Jurkat, Clone E6-1 (cell line): ENCODE data around the gene DNAJC5.
"Not testable (repeated sequence)": the region's sequence is repeated elsewhere in the genome, so short reads cannot be mapped to it uniquely, and the experiment has no call there.

ENCODE experiments used
- DNase-seq: peaks from one replicate; pipeline ENCODE4 v3.0.0-alpha.2; 2011; ENCODE audit warnings: low read depth, low spot score
- H3K4me3 ChIP-seq: 2 replicates; pipeline ENCODE4 v1.5.1; 2011; ENCODE audit warnings: mild to moderate bottlenecking, low read length, control low read depth, moderate library complexity

DNAJC5 gene

GRCh38 chr20:63960654-63961621 lies 66.0 kb downstream of the DNAJC5 start:
- H3K4me3 ChIP-seq, DNase-seq: not testable (repeated sequence)

DNA sequence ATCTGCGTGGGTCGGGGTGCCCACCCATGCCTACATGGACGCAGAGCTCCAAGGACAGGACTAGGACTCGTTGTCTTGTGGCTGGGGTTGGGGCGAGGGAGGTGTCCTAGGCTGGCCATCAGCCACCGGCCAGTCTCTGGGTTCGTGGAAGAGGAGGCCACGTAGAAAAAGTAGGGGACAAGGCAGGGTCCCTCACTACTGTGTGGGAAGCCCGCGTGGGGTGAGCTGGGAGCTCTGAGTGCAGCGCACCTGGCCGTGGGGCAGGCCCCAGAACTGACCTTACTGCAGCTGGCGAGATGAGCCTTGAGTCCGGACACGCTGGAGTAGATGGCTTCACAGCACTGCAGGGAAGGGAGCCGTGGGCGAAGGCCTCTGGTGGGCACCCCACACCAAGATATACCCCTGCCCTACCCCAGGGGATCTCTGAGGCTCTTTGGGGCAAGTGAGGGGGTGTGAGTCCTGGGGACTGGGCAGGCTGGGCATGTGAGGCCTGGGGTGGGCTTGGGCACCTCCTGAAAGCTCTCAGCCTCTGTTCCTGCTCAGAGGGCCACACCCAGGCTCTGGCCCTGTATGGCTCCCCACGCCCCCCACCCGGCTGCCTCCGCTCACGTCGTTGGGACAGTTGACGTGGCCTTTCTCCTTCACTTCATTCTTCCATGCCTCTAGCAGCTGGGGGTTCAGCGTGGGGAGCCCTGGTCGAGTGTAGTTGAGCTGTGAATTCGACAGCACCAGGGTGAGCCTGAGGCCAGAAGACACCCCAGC lies 66.9 kb downstream of the DNAJC5 start:
- no peak for DNase-seq
- no peak overlapping the region for H3K4me3 ChIP-seq

DNA sequence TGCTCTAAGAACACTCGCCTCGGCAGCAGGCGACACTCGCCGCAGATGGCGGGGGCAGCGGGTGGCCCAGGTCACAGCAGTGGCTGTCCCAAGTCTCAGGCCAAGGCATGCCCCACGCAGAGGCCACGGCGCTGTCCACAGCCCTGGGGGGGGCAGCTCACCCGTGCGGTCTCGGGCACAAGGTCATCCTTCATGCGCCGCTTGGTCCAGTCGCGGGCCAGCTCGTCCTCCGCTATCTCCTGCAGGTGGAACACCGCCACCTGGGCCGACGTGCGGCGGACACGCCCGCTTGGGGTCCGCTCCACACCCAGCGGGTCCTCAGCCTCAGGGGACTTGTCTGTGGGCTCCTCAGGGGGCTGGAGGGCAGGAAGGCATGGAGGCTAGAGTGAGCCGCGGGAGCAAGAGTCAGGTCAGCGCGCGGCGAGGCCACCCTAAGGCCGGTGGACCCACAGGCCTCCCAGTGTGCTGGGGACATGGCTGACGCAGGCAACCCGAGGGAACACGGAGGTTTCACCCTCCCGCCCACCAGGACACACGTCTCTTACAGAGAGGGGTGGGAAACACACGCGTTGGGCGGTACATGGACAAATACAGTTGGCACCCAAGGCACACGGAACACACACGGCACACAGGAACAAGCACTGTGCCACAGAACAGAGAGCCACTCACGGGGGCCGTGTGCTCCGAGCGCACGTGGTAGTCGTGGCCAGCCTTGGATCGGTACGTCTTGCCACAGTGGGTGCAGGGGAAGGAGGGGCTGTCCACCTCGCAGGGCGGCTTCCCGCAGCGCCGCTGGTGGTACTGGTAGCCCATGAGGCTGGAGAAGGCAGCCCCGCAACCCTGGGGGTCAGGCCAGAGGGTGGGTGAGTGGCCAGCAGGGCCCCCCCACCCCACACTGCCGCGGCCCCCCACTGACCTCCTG lies 67.8 kb downstream of the DNAJC5 start:
- no peak overlapping the region for H3K4me3 ChIP-seq
- DNase-seq = no peak

- DNase-seq = no peak
- H3K4me3 ChIP-seq = no peak overlapping the region
Observed at GRCh38 chr20:63963348-63963741, 68.4 kb downstream of the DNAJC5 start.

DNA sequence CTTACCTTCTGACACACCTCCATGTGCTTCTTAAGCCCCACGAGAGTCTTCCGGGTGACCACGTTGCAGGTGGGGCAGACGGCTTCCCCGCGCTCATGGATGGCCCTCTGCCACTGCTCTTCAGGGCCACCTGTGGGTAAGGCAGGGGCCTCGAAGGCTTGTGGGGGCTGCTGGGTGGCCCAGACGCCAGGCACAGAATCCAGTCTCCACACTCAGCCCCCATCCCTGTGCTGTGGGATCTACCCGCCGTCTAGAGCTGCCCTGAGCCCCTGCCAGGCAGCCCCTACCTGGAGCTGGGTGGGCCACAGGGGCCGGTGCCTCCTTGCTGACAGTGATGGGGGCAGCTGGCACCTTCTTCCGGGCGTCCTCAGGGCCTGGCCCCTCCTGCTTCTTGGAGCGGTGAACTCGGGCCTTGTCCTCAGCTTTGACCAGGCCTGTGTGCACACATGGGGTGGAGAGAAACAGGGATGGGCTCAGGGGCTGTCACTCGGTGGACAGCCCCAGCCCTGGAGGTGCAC lies 68.9 kb downstream of the DNAJC5 start:
- H3K4me3 ChIP-seq = no peak overlapping the region
- no peak for DNase-seq

GRCh38 chr20:63964412-63964811 lies 69.5 kb downstream of the DNAJC5 start:
- no peak for DNase-seq

DNA sequence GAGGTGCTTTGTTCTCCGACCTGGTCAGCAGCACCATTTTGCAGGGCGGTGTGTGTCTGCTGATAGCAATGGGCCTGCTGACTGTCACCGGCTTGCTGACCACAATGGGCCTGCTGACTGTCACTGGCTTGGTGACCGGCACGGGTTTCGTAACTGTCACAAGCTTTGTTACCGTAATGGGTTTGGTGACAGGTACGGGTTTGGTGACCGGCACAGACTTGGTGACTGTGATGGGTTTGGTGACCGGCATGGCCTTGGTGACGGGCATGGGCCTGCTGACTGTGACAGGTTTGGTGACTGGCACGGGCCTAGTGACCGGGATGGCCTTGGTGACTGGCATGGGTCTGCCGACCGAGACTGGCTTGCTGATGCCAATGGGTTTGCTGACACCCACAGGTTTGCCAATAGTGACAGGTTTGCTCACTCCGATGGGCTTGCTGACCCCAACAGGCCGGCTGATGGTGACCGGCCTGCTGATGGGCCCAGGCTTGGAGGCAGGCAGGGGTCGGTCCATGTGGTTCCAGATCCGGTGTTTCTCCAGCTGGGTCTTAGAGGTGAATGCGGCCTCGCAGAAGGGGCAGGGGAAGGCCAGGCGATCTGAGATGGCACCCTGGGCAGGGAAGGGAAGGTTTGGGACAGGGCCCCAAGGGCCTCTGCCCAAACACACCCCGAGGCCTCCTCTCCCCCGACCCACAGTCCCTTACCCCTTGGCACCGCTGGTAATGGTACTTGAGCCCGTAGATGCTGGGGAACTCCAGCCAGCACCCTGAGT lies 71.4 kb downstream of the DNAJC5 start:
- DNase-seq = no peak
- no peak overlapping the region for H3K4me3 ChIP-seq

More at GRCh38 chr20:63964412-63964811, 69.5 kb downstream of the DNAJC5 start:
- no peak overlapping the region for H3K4me3 ChIP-seq

- DNase-seq = no peak
- H3K4me3 ChIP-seq = no peak overlapping the region
Observed at GRCh38 chr20:63966944-63967322, 72.0 kb downstream of the DNAJC5 start.

DNA sequence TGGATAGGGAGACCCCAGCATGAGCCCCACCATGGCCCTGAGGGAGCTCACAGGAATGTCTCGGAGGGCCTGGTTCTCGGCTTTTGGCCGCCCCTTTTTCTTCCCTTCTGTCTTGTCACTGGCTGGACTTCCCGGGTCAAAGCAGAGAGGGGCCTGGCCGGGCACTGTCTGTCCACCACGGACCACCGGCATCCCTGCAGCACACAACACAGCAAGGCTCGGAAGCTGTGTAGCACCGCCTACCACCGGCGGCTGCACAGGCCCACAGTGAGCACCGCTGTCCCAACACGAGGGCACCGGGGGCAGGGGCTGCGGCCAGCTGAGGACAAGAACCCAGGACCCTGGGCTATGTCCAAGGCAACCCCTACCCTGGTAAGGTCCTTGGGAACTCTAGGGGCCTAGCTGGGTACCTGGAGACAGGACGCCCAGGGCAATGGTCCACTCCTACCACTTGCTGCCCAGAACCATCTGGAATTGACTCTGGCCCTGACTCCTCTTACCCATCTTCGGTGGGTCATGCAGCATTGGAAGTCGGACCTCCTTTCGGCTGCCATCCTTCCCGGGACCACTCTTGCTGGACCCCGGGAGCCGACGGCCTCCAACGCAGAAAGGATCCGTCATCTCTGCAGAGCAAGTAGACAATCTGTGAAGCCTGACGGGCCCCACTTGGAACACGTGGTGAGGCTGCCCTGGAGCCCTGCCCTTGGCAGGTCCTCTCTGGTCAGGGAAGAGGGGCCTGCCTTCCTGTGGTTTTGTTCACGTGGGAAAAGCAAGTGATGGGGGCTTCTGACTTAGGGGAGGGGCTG lies 72.6 kb downstream of the DNAJC5 start:
- peak overlapping the region; percentile 86; the same call in 1 of the 2 replicates for H3K4me3 ChIP-seq
- DNase-seq = no peak

DNA sequence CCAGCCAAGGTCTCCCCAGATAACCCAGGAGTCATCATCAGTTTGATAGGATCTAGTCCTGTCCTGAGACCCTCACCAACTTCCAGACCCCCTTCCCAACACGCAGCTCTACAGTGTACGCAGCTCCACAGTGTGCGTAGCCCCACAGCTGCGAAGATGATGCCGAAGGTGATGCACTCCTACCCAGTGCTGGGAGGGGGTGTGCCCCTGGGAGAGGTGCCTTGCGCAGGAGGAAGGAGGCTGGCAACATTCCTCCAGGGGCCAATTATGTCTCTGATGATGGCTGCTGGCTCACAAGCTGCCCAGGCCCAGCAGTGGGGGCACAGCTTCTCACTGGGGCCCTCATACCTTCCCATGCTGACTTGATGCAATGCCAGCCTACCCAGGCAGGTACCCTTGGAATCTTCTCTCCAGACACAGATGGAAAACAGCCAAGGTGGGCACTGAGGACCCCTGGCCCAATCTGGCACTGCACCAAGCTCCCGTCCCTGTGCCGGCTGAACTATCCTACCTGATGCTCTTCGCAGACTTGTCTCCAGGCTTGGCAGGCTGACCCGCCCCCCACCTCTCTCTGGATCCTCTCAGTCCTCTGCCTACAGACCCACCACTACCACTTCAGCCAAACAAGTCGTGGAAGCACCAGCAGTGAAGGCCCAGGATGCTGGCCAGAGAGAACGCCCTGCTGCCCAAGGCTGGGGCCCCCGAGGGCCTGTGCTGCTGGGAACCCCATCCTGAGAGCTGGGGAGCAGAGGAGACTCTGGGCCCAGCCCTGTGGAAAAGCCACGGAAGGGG lies 73.4 kb downstream of the DNAJC5 start:
- DNase-seq = no peak
- H3K4me3 ChIP-seq = peak overlapping the region; percentile 86

GRCh38 chr20:63968928-63969760 lies 74.2 kb downstream of the DNAJC5 start:
- peak overlapping the region; percentile 86 for H3K4me3 ChIP-seq
- DNase-seq = no peak

DNA sequence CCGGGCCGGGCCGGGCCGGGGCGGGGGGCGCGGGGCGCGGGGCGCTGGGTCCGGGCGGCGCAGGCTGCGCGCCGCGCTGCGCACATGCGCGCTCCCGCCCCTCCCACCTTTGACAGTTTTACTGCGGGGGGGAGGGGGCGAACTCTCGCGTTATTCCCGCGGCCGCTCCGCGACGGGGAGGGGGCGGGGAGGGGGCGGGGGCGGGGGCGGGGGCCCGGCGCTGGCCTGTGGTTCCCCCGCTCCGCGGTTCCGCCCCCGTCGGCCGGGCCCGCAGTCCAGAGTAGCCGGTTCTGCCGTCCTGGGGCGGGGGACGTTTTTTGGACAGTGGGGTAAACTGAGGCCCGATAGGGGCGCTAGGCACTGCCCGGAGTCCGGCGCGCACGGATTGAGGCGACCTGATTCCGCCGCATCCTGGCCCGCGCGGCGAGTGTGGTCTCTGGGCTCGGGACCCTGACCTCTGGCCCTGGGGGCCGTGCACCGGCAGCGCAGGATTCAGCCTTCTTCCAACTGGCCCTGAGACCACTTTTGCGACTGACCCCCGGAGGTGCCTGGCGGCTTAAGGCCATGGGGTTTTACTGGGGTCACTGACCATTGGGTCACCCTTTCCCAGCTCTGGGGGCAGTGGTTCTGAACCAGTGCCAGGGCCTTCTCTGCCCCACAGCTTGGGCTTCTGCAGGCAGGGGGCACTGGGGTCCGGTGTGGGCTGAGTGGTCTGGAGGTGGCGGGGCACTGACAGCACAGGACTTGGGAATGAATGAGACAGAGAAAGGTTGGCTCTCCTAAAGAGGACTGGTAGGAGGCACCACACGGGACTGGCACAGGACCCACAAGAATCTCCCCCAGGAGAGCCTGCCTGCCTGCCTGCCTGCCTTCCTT lies 75.2 kb downstream of the DNAJC5 start, which contains the start of gene ZNF512B:
ZNF512B (minus strand) TSS at position 93 of the 876 bp plus-strand sequence. CDS start 1,980 bp downstream, outside the sequence.
- peak; percentile 64 for DNase-seq
- peak within 1 kb of the TSS; percentile 86 for H3K4me3 ChIP-seq

DNA sequence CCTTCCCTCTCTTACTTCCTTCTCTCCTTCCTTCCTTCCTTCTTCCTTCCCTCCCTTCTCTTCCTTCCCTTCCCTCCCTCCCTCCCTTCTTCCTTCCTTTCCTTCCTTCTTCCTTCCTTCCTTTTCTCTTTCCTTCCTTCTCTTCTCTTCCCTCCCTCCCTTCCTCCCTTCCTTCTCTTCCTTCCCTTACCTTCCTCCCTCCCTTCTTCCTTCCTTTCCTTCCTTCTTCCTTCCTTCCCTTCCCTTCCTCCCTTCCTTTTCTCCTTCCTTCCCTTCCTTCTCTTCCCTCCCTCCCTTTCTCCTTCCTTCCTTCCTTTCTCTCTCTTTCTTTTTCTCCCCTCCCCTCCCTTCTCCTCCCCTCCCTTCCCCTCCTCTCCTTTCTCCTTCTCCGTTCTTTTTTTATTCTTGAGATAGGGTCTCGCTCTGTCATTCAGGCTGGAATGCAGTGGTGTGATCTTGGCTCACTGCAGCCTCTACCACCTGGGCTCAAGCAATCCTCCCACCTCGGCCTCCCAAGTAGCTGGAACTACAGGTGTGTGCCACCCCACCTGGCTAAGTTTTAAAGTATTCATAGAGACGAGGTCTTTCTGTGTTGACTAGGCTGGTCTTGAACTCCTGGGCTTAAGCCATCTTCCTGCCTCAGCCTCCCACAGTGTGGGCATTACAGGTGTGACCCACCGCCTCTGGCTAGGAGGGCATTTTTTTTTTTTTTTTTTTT lies 75.9 kb downstream of the DNAJC5 start:
- no peak overlapping the region for H3K4me3 ChIP-seq
- no peak for DNase-seq

- H3K4me3 ChIP-seq, DNase-seq: not testable (repeated sequence)
Observed at GRCh38 chr20:63971960-63972311, 77.0 kb downstream of the DNAJC5 start.
